ENCODE data around the gene FBXO42. TPM values are rescaled to one million over a fixed set of nuclear protein-coding genes. Genes with fewer than 3 reads are reported as not detected.

FBXO42 gene
- total RNA-seq, 4 donors from 2014 or later, result 40.1 to 68.3 (median 58.1) TPM

DNA sequence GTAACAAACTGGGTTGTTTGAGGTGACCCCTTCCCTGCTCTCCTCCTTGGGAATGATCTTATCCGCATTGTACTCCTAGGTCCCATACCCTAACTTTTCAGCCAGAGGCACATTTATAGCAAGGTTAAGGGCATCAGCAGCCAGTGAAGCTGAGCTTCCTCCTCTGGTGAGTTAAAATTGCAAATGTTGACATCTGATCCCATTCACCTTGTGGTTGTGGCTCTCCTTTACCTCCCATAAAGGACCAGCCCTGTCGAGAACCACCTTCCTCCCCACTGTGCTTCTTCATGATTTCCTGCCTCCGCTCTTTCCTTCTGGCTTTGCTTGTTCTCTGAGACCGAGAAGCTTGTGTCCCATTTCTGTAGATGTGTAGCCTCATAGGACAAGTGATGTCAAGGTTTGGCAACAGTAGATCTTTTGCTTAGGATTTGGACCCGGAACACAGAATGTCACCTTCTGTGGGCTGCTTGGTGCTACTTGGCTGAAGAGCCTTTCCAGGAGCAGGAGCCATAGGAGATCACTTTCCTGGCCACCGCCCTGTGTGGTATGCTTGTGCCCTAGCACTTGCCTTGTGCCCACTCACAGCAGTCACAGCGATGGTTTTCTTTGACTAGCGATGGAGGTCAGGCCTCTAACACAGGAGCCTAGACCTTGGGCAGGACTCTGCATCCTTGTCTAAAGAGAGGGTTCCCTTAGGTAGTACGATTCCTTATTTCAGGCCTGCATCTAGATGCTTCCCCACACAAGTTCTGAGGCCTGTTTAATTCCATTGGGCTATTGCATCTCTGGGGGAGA, 33.6 kb upstream of the FBXO42 start:
- TF ChIP-seq POLR2A (IDR thresholded peaks at IDR 0.05) (no peak), CTCF (IDR thresholded peaks at IDR 0.05) (no peak)
- WGBS, 2 donors, result 88 to 94% methylated on average over 9 of the region's 9 CpGs
- intact Hi-C loops (cut with DNase I; ENCODE audit: low total_unique reads), result no loop called here
- DNase-seq (ENCODE audit: low spot score in 2 of 2), result no peak
- no peak overlapping the region for H3K4me3 ChIP-seq (ENCODE audit: low read depth, poor library complexity, severe bottlenecking)

GRCh38 chr1:16383888-16384287, 31.6 kb upstream of the FBXO42 start:
- no peak for DNase-seq (ENCODE audit: low spot score in 2 of 2)
- intact Hi-C loops (cut with DNase I; ENCODE audit: low total_unique reads), result no loop called here
- H3K4me3 ChIP-seq (ENCODE audit: low read depth, poor library complexity, severe bottlenecking), result no peak overlapping the region
- WGBS, 2 donors, result 94% methylated on average over 5 of the region's 5 CpGs
- TF ChIP-seq POLR2A (IDR thresholded peaks at IDR 0.05) (no peak), CTCF (IDR thresholded peaks at IDR 0.05) (no peak)

GRCh38 chr1:16380868-16381267, 28.6 kb upstream of the FBXO42 start:
- TF ChIP-seq POLR2A (IDR thresholded peaks at IDR 0.05) (no peak), CTCF (IDR thresholded peaks at IDR 0.05) (no peak)
- intact Hi-C loops (cut with DNase I; ENCODE audit: low total_unique reads), result no loop called here
- H3K4me3 ChIP-seq (ENCODE audit: low read depth, poor library complexity, severe bottlenecking), result no peak overlapping the region
- DNase-seq (ENCODE audit: low spot score in 2 of 2), result no peak
- 89 to 90% methylated on average over 4 of the region's 4 CpGs for WGBS, 2 donors

DNA sequence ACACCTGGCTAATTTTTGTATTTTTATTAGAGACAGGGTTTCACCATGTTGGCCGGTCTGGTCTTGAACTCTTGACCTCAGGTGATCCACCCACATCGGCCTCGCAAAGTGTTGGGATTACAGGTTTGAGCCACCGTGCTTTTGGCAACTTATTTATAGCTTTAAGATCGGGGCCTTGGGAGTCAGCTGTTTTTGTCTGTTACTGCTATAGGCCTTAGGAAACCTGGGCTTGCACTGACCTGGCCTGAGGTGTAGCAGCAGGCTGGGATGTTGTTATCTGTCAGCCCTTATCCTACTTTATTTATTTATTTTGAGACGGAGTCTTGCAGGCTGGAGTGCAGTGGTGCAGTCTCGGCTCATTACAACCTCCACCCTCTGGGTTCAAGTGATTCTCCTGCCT, 26.2 kb upstream of the FBXO42 start:
- 82 to 90% methylated on average over 7 of the region's 7 CpGs for WGBS, 2 donors
- DNase-seq (ENCODE audit: low spot score in 2 of 2), result no peak
- intact Hi-C loops (cut with DNase I; ENCODE audit: low total_unique reads), result no loop called here
- TF ChIP-seq POLR2A (IDR thresholded peaks at IDR 0.05), result no peak
- no peak for TF ChIP-seq CTCF (IDR thresholded peaks at IDR 0.05)
- H3K4me3 ChIP-seq (ENCODE audit: low read depth, poor library complexity, severe bottlenecking), result no peak overlapping the region

- no peak overlapping the region for H3K4me3 ChIP-seq (ENCODE audit: low read depth, poor library complexity, severe bottlenecking)
- 76 to 79% methylated on average over 4 of the region's 4 CpGs for WGBS, 2 donors
- TF ChIP-seq CTCF (IDR thresholded peaks at IDR 0.05), result no peak
- no peak for TF ChIP-seq POLR2A (IDR thresholded peaks at IDR 0.05)
- no peak for DNase-seq (ENCODE audit: low spot score in 2 of 2)
- intact Hi-C loops (cut with DNase I; ENCODE audit: low total_unique reads), result no loop called here
Observed at GRCh38 chr1:16376971-16377370, 24.7 kb upstream of the FBXO42 start.
